Nephron (organoid): ENCODE measurements around the gene ONECUT1.

Experiments
- H3K27ac Mint-ChIP-seq, 3 experiments: 2 replicates each; pipeline ENCODE4 v1.8.0; 2020; ENCODE audit warnings: mixed read lengths in 3 of 3, mild to moderate bottlenecking in 2 of 3, moderate library complexity in 1 of 3
- H3K27me3 Mint-ChIP-seq: 2 replicates; pipeline ENCODE4 v1.8.0; 2021; ENCODE audit warnings: low read depth, mild to moderate bottlenecking, moderate library complexity, mixed read lengths
- H3K36me3 Mint-ChIP-seq: 2 replicates; pipeline ENCODE4 v1.8.0; 2020; ENCODE audit warnings: low read depth, mixed read lengths
- H3K4me1 Mint-ChIP-seq: 2 replicates; pipeline ENCODE4 v1.8.0; 2020; ENCODE audit warnings: mixed read lengths
- H3K4me3 Mint-ChIP-seq, 3 experiments: 2 replicates each; pipeline ENCODE4 v1.8.0; 2020; ENCODE audit warnings: mild to moderate bottlenecking in 3 of 3, mixed read lengths in 3 of 3, moderate library complexity in 2 of 3
- H3K9me3 Mint-ChIP-seq: 2 replicates; pipeline ENCODE4 v1.8.0; 2020; ENCODE audit warnings: mixed read lengths
- TF ChIP-seq, protein P1 (sequence below), 3 experiments: fragments of 200-600 bp; sonication (generic); IDR thresholded peaks; one replicate each; pipeline ENCODE4 v1.5.0; 2021; ENCODE audit warnings: antibody characterized with exemption in 3 of 3; ENCODE audit not compliant: unreplicated experiment in 3 of 3

Gene ONECUT1

DNA sequence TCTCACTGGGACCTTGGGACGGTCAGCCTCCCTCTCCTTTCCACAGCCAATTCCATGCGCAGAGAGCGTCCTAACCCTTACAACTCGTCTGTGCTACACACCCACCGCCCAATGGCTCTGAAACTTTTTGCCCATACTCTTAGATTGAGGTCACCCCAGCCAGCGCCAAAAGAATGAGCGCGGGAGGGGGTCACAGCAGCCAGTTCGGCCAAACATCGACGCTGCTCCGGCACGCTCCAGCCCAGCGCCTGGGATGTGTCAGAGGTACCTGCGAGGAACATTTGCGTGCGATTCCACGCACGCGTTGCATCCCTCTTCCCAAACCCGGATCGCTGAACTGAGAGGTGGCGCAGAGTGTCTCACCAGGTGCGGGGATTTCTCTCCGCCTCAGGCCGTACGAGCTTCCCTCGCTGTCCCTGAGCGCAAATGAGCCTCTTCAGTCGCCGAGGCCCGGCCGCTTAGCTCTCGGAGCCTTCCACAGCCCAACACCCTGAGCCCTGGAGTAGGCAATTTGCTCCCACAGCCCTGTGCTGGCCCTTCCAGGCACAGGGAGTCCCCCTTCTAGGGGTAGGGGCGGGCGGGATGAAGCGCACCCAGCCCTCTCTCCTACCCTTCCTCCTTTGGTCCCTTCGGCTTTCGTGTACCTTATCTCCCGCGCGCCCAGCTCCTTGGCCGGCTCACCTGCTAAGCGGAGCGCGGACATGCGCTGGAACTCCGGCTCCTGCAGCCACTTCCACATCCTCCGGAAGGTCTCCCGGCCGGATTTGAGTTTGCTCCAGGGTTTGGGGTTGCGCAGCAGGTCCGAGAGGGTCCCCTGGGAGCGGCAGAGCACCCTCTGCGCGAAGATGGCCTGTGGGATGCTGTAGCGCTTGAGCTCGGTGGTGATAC lies 1.8 kb downstream of the ONECUT1 start:
- Mint-ChIP-seq H3K4me3 (peak overlapping the region; percentile 75 to 84 (median 82)), H3K27ac (peak overlapping the region in 1 of 3 experiments; percentile 6), H3K9me3 (no peaks in the 10 kb centered on the region), H3K4me1 (peaks cover 22% of the 10 kb centered on the region), H3K36me3 (no peaks in the 10 kb centered on the region), H3K27me3 (peaks cover 100% of the 10 kb centered on the region)
- TF ChIP-seq, protein P1, sequence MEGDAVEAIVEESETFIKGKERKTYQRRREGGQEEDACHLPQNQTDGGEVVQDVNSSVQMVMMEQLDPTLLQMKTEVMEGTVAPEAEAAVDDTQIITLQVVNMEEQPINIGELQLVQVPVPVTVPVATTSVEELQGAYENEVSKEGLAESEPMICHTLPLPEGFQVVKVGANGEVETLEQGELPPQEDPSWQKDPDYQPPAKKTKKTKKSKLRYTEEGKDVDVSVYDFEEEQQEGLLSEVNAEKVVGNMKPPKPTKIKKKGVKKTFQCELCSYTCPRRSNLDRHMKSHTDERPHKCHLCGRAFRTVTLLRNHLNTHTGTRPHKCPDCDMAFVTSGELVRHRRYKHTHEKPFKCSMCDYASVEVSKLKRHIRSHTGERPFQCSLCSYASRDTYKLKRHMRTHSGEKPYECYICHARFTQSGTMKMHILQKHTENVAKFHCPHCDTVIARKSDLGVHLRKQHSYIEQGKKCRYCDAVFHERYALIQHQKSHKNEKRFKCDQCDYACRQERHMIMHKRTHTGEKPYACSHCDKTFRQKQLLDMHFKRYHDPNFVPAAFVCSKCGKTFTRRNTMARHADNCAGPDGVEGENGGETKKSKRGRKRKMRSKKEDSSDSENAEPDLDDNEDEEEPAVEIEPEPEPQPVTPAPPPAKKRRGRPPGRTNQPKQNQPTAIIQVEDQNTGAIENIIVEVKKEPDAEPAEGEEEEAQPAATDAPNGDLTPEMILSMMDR (IDR thresholded peaks at IDR 0.05; ENCODE audit: unreplicated experiment in 3 of 3), result no peak

DNA sequence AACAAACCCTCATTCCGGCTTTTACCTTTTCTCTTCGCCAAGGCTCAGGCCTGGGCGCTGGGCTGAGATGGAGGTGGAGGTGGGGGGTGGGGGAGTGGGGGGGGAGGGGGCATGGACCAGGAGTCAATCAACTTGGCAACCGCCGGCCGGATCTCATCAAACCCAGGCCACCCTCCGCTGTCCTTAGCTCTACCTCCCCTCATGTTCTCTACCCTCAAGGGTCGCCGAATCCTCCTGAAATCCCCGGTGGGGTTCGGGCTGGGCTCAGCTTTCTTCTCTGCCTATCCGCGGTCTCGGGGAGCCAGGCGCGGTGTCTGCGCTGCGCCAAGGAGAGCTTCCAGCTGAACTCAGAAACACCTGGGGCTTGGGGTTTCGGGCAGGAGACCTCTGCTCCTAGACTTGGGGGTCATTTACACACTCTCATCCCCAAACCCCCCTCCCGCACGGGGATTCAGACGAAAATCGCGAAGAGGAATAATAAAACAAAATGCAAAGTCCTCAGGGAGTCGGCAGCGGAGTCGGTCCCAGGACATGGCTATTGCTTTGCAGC lies 2.5 kb downstream of the ONECUT1 start:
- peak overlapping the region in 1 of 3 experiments; percentile 6 for H3K27ac Mint-ChIP-seq
- peak overlapping the region; percentile 75 to 84 (median 82) for H3K4me3 Mint-ChIP-seq
- no peaks in the 10 kb centered on the region for H3K36me3 Mint-ChIP-seq
- no peaks in the 10 kb centered on the region for H3K9me3 Mint-ChIP-seq
- peaks cover 100% of the 10 kb centered on the region for H3K27me3 Mint-ChIP-seq
- TF ChIP-seq, protein P1 (IDR thresholded peaks at IDR 0.05; ENCODE audit: unreplicated experiment in 3 of 3), result no peak
- H3K4me1 Mint-ChIP-seq, result peaks cover 25% of the 10 kb centered on the region

DNA sequence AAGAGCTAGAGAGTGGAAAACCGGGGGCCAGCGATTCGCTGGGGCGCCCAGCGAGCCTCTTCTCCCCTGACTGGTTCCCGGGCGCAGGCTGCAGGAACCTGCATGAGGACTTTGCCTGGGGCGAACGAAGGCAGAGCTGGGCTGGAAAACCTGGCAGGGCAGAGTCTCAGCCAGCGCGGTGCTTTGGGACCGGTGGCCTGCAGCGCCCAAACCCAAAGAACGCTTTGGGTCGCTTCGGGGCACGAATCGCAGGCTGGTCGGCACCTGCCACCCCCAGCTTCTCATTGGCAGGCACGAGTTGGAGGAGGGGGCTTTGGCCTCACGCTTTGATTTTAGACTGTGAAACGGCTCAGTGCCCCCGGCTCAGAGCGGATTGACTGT lies 3.0 kb downstream of the ONECUT1 start:
- TF ChIP-seq, protein P1 (IDR thresholded peaks at IDR 0.05; ENCODE audit: unreplicated experiment in 3 of 3), result no peak
- Mint-ChIP-seq H3K4me3 (peak overlapping the region; percentile 50 to 71 (median 54)), H3K27me3 (peaks cover 100% of the 10 kb centered on the region), H3K4me1 (peaks cover 25% of the 10 kb centered on the region), H3K9me3 (no peaks in the 10 kb centered on the region), H3K36me3 (no peaks in the 10 kb centered on the region), H3K27ac (no peak overlapping the region)

DNA sequence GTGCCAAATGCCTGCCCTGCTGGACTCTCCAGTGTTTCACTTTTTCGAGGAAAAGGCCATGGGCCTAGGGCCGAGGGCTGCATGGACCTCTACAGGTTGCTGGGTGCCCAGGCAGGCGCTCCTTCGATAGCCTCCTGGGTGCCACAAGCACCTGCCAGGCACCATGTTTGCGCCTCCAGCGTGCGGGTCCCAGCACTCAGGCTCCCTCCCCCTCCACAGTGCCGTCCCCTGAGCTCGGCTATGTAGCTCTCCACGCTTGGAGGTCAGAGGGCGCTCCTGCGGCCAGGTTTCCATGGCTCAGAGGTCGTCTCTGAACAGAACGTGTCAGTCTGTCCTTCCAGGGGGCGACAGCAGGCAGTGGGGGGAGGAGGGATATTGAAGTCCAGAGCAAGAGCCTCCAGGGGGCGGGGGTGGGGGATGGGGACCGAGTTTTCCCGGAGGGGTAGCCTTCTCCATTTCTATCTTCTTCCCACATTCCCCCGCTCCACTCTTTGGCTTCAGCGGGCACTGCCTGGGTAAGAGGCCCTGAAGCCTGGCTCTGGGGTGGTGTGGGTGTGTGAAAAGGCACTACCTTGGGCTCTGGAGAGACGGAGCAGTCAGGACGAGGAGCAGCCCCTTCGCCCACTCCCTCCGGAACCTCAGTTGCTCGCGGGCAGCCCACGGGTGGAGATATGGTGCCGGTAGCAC lies 3.6 kb downstream of the ONECUT1 start:
- Mint-ChIP-seq H3K4me3 (peak overlapping the region; percentile 60 to 75 (median 74)), H3K36me3 (no peaks in the 10 kb centered on the region), H3K27ac (peak overlapping the region in 1 of 3 experiments; percentile 42)

DNA sequence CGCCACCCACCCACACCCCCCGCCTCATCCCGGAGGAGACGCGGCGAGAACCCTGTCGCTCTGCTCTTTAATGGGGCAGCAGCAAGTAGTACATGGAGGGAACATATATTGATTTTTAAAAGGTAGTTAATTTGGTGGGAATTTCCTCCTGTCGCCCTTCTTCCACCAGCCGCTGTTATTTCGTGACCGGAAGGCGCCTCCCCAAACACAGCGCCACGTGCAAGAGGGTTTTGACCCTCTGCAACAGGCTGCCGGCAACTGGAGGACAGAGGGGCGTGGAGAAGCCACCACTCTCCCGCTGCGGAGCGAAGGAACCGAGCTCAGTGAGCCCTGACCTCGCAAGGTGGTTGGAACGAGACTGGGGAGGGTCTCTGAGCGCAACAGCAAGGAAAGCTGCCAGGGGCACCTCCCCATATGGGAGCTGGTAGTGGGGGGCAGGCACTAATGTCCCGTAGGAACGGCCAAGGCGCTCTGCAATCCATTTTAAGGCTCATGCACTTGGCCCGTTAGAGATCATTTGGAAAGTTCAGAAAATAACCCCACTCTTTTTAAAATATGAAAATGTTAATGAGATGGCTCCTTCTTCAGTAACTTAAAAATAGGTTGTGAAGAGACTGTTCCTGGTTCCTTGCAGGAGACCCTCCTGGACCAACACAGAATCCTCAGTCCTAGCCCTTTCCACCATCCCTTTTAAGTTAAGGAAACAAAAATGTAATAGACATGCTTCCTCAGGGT lies 4.3 kb downstream of the ONECUT1 start:
- H3K27me3 Mint-ChIP-seq, result peaks cover 100% of the 10 kb centered on the region
- H3K4me1 Mint-ChIP-seq, result peaks cover 25% of the 10 kb centered on the region
- H3K4me3 Mint-ChIP-seq, result peak overlapping the region; percentile 74 to 79 (median 75)
- no peaks in the 10 kb centered on the region for H3K36me3 Mint-ChIP-seq
- H3K27ac Mint-ChIP-seq, result peak overlapping the region in 1 of 3 experiments; percentile 82
- H3K9me3 Mint-ChIP-seq, result no peaks in the 10 kb centered on the region
- TF ChIP-seq, protein P1 (IDR thresholded peaks at IDR 0.05; ENCODE audit: unreplicated experiment in 3 of 3), result no peak

More for the DNA sequence above, 3.6 kb downstream of the ONECUT1 start:
- Mint-ChIP-seq H3K27me3 (peaks cover 100% of the 10 kb centered on the region), H3K4me1 (peaks cover 25% of the 10 kb centered on the region), H3K9me3 (no peaks in the 10 kb centered on the region)
- TF ChIP-seq, protein P1 (IDR thresholded peaks at IDR 0.05; ENCODE audit: unreplicated experiment in 3 of 3), result no peak
